ENCODE measurements around the gene H2AZ1.
A peak's percentile ranks its signal among the peaks of the same experiment; 100 is the strongest.

The H2AZ1 gene

GRCh38 chr4:99946356-99947189 is 3.5 kb downstream of the H2AZ1 start, which contains the start of gene DNAJB14:
Gene DNAJB14, minus strand, starts transcription at chr4:99946618. Its CDS starts 47 bp downstream, at chr4:99946571.
- DNase-seq (ENCODE audit: low spot score), result peak; percentile 62

GRCh38 chr4:99945718-99946355 is 4.2 kb downstream of the H2AZ1 start:
- peak; percentile 42 for DNase-seq (ENCODE audit: low spot score)

GRCh38 chr4:99943904-99944437 is 6.1 kb downstream of the H2AZ1 start:
- DNase-seq (ENCODE audit: low spot score), result no peak

GRCh38 chr4:99938243-99938753 is 11.8 kb downstream of the H2AZ1 start:
- no peak for DNase-seq (ENCODE audit: low spot score)

GRCh38 chr4:99934891-99935290 is 15.2 kb downstream of the H2AZ1 start:
- DNase-seq (ENCODE audit: low spot score), result no peak

GRCh38 chr4:99927566-99927965 is 22.5 kb downstream of the H2AZ1 start:
- DNase-seq (ENCODE audit: low spot score), result no peak

- no peak for DNase-seq (ENCODE audit: low spot score)
Observed at GRCh38 chr4:99921174-99921573, 28.9 kb downstream of the H2AZ1 start.

- no peak for DNase-seq (ENCODE audit: low spot score)
Observed at GRCh38 chr4:99918656-99919055, 31.4 kb downstream of the H2AZ1 start.

- DNase-seq (ENCODE audit: low spot score), result no peak
Observed at GRCh38 chr4:99917575-99917974, 32.5 kb downstream of the H2AZ1 start.

- no peak for DNase-seq (ENCODE audit: low spot score)
Observed at GRCh38 chr4:99915449-99915848, 34.6 kb downstream of the H2AZ1 start.
